Upper lobe of left lung (tissue), 4 donors: ENCODE measurements around the gene GNL2.

ENCODE experiments used
- CTCF ChIP-seq, 6 experiments: fragments of 450-650 bp in 4 of 6; fragments of 200-600 bp in 2 of 6; sonication (generic) in 2 of 6; IDR thresholded peaks; one replicate each; pipeline ENCODE4 v1.5.1; 2016 to 2019; ENCODE audit warnings: antibody characterized with exemption in 6 of 6
- POLR2A ChIP-seq, 4 donors: fragments of 450-650 bp; IDR thresholded peaks; one replicate each; pipeline ENCODE4 v1.5.1; 2016 to 2017; ENCODE audit warnings: antibody characterized with exemption in 4 of 4, mild to moderate bottlenecking in 2 of 4
- POLR2AphosphoS5 ChIP-seq, 2 donors: sonication (generic); formaldehyde crosslinking; IDR thresholded peaks; one replicate each; pipeline ENCODE4 v1.5.1; 2017; ENCODE audit warnings: antibody characterized with exemption in 2 of 2

- no peak for TF ChIP-seq POLR2A (IDR thresholded peaks at IDR 0.05)
- TF ChIP-seq CTCF (IDR thresholded peaks at IDR 0.05), result no peak
- TF ChIP-seq POLR2AphosphoS5 (IDR thresholded peaks at IDR 0.05), result no peak
These were observed 30.8 kb downstream of the GNL2 start for GRCh38 chr1:37564892-37565291.
